Activated CD8-positive, alpha-beta memory T cell treated with anti-CD3 and anti-CD28 coated beads for 36 hours (primary cell): ENCODE results near the gene GCM1. TPM values are rescaled to one million over a fixed set of nuclear protein-coding genes. Genes with fewer than 3 reads are reported as not detected.

Experiments used
- CTCF ChIA-PET: fragments of 350-600 bp; sonication (Branson Sonifier 250); formaldehyde crosslinking; loops from one replicate; lab custom pipeline; 2021; ENCODE audit warnings: antibody characterized with exemption; lab: Charles Lee
- POLR2A ChIA-PET: fragments of 350-600 bp; sonication (Branson Sonifier 250); formaldehyde crosslinking; loops from one replicate; lab custom pipeline; 2021; ENCODE audit warnings: antibody characterized with exemption; lab: Charles Lee
- total RNA-seq, 2 experiments: library from RNA; stranded (reverse); gene quantifications; one replicate each; pipeline ENCODE4 v1.2.3, GENCODE V29; 2021

Gene GCM1, protein sequence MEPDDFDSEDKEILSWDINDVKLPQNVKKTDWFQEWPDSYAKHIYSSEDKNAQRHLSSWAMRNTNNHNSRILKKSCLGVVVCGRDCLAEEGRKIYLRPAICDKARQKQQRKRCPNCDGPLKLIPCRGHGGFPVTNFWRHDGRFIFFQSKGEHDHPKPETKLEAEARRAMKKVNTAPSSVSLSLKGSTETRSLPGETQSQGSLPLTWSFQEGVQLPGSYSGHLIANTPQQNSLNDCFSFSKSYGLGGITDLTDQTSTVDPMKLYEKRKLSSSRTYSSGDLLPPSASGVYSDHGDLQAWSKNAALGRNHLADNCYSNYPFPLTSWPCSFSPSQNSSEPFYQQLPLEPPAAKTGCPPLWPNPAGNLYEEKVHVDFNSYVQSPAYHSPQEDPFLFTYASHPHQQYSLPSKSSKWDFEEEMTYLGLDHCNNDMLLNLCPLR
- under 1 TPM in 1 of 2 experiments, not detected in 1; 0.06 TPM for total RNA-seq

GRCh38 chr6:53148684-53149083 lies at the start of gene GCM1:
GCM1 (minus strand) TSS chr6:53148841; CDS start chr6:53145632, 3,209 bp downstream.
- CTCF ChIA-PET: no interaction called here
- POLR2A ChIA-PET: no interaction called here

- CTCF ChIA-PET: no interaction called here
- POLR2A ChIA-PET: no interaction called here
Observed at GRCh38 chr6:53197553-53197952, 48.9 kb upstream of the GCM1 start.

DNA sequence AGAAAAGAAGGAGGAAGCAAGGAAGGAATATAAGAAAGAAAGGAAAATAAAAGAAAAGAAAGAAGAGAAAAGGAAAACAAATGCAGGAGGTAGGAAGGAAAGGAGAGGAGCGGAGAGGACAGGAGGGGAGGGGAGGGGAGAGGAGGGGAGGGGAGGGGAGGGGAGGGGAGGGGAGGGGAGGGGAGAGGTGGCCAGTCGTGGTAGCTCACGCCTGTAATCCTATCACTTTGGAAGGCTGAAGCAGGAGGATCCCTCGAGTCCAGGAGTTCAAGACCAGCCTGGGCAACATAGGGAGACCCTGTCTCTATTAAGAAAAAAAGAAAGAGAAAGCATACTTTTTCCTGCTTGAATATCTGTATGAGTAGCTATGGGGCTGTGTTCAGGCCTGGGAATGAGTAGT lies 46.4 kb upstream of the GCM1 start:
- ChIA-PET POLR2A (no interaction called here), CTCF (no interaction called here)

DNA sequence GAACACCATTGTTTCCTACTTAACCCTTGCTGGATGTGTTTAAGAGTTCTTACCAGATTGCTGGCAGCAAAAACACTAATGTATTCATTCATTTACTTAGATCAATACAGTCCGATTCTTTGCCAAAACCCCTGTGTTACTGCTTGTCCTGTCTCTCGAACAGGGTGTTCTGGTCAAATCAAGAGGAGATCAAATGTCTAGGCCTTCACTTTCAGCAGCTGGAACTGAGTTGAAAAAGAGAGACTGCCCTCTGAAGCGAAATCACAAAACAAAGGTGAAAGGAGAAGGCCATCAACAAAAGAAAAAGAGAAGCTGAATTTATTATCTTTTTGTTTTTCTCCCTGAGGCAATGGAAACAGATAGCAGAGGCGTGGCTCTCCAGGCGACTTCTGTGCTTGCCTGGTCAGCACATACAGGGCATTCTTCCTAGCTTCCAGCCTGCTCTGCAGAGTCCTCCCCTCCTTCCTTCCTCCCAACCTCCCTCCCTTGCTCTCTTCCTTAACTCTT lies 44.1 kb upstream of the GCM1 start:
- ChIA-PET POLR2A (no interaction called here), CTCF (interaction anchor here (0.7 kb wide), 1 partner anchor 18 kb away, joined by 3 read pairs; no protein-coding TSS in a partner anchor)

DNA sequence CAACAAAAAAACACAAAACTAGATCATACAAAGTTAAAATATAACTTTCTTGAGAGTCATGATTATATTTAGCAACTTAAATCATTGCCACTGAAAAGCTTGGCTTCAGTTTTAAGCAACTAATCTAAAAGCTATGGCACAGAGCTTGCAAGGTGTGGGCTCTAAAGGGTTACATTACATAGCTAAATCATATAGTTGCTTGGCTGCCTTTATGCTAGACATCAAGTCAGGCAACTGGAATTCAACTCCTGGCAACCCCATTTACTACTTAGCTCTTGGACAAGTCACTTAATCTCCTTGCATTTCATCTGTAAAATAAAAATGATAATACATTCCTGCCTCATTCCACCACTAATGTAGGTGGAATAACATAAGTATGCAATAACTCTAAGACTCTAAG lies 40.9 kb upstream of the GCM1 start:
- CTCF ChIA-PET: no interaction called here

GRCh38 chr6:53188833-53189232 lies 40.2 kb upstream of the GCM1 start:
- POLR2A ChIA-PET: no interaction called here
- CTCF ChIA-PET: interaction anchor here (1.0 to 1.3 kb wide), 2 partner anchors 17 to 49 kb away, joined by 3 read pairs; no protein-coding TSS in a partner anchor

More for the DNA sequence above, 40.9 kb upstream of the GCM1 start:
- POLR2A ChIA-PET: no interaction called here

GRCh38 chr6:53180678-53181077 lies 32.0 kb upstream of the GCM1 start:
- CTCF ChIA-PET: interaction anchor here (1.1 kb wide), 1 partner anchor 8 kb away, joined by 4 read pairs; no protein-coding TSS in a partner anchor

GRCh38 chr6:53179961-53180651 lies 31.5 kb upstream of the GCM1 start:
- CTCF ChIA-PET: interaction anchor here (1.1 kb wide), 1 partner anchor 8 kb away, joined by 4 read pairs; no protein-coding TSS in a partner anchor

More at GRCh38 chr6:53180678-53181077, 32.0 kb upstream of the GCM1 start:
- POLR2A ChIA-PET: no interaction called here

DNA sequence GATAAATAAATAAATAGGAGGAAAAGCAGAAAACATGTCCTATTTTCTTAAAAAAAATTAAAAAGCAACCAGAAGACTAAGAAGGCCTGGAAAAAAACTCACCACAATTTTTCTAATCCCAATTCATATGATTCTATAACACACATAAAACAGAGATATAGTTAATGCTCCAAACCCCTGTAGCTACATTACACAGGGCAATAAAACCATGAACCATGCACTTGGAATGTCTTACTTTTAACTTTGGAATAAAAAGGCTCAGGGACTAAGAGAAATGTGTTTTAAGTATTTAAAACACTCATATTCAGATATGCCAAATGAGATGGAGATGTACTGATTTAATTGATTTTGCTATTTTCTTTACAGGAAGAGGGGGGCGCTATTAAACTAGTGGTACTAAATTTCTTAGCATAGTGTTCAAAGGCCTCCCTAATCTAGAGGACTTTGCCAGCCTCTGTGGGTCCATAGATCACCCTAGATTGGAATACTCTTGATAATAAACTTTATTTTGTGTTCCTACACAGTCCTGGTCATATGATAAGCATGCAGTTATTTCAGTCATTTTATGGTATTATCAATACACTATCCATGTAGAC lies 30.3 kb upstream of the GCM1 start:
- ChIA-PET POLR2A (no interaction called here), CTCF (no interaction called here)

More at GRCh38 chr6:53179961-53180651, 31.5 kb upstream of the GCM1 start:
- POLR2A ChIA-PET: no interaction called here

- ChIA-PET CTCF (interaction anchor here (0.6 to 2.0 kb wide), 6 partner anchors 8 to 318 kb away, joined by 3 to 7 read pairs (median 4); no protein-coding TSS in a partner anchor), POLR2A (no interaction called here)
Observed at GRCh38 chr6:53175027-53175426, 26.4 kb upstream of the GCM1 start.

GRCh38 chr6:53172468-53172803 lies 23.8 kb upstream of the GCM1 start:
- ChIA-PET POLR2A (no interaction called here), CTCF (interaction anchor here (0.7 to 3.2 kb wide), 12 partner anchors 8 to 548 kb away, joined by 3 to 20 read pairs (median 4); no protein-coding TSS in a partner anchor)

DNA sequence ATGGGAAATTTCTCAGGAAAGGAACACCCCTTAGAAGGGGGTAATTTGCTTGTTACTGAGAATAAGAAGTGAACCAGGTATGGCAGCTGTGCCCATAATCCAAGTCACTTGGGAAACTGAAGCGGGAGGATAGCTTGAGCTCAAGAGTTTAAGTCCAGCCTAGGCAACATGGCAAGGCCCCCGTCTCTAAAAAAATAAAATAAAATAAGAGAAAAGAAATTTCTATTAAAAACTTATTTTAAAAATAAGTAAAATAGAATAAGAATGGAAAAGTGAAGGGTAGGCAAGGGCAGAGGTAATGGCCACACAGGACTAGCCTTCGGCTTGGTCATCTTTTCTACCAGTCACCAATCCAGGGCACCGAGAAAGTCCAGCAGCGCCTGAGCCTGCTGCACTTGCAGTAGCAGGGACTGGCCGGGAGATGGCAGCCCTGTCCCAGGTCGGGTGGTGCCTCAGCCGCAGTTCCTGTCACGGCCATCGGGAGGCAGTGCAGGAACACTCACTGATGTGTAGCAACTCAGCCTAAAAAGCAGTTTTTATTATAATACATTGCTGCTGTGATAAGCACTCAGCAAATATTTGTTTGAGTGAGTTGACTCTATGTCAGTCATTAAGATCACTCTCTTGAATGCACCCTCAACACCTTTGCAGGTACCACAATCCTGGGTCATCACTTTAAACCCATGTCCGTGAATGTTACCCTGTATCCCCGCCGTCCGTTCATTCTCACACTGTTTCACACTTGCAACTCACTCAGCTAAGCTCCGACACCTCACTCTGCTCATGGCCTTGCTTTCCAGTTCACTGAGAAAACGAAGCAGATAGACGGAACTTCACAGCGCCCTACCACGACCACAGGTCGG lies 23.2 kb upstream of the GCM1 start:
- ChIA-PET CTCF (interaction anchor here (0.6 to 3.2 kb wide), 20 partner anchors 9 to 548 kb away, joined by 3 to 20 read pairs (median 4); no protein-coding TSS in a partner anchor), POLR2A (no interaction called here)

DNA sequence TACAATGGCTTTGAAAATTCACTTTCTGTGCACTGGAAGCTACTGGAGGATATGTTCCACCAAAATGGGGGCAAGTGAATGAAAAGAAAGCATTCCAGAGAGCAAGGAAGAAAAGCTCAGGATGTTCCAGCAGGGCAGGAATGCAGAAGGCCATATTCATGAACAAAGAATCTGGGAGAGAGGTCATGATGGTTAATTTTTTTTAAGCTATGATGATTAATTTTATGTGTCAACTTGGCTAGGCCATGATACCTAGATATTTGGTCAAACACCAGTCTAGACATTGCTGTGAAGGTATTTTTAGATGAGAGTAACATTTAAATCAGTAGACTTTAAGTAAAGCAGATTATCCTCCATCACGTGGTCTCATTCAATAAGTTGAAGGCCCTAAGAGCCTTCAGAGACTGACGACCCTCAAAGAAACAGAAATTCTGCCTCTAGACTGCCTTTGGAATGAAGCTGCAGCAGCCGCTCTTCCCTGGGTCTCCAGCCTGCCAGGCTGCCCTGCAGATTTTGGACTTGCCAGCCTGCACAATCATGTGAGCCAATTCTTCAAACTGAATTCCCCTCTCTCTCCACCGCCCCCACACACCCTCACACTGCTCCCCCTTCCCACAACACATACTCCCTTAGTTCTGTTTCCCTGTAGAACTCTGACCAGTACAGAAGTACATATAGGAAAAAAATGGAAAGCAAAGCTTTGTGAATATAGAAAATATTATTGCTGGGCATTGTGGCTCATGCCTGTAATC lies 20.1 kb upstream of the GCM1 start:
- POLR2A ChIA-PET: no interaction called here

DNA sequence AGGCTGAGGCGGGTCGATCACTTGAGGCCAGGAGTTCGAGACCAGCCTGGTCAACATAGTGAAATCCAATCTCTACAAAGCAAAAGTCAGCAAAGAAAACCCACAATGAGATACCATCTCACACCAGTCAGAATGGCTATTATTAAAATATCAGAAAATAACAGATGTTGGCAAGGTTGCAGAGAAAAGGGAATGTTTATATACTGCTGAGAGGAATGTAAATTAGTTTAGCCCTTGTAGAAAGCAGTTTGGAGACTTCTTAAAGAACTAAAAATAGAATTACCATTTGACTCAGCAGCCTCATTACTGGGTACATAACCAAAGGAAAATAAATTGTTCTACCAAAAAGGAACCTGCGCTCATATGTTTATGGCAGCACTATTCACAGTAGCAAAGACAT lies 16.7 kb upstream of the GCM1 start:
- ChIA-PET POLR2A (no interaction called here), CTCF (interaction anchor here (0.6 kb wide), 1 partner anchor 63 kb away, joined by 3 read pairs; no protein-coding TSS in a partner anchor)

More for the DNA sequence above, 20.1 kb upstream of the GCM1 start:
- CTCF ChIA-PET: interaction anchor here (0.7 kb wide), 1 partner anchor 239 kb away, joined by 3 read pairs; no protein-coding TSS in a partner anchor

DNA sequence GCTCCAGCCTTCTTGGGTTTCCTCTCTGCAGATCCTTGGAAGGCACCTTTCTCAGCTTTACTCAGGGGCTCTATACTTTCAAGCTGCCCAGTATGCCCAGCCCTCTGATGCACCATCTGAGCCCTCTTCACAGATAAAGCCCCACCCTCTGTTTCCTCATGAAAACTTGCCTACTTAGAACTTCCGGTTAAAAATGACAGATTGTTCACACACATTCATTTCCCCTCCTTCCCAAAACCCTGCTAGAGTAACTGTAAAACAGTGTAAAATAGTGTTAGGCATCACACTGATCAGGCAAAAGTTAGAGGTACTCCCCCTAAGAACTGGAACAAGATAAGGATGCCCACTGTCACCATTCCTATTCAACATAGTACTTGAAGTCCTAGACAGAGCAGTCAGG lies 14.0 kb upstream of the GCM1 start:
- POLR2A ChIA-PET: no interaction called here
- CTCF ChIA-PET: interaction anchor here (1.0 to 1.4 kb wide), 2 partner anchors 9 to 330 kb away, joined by 3 read pairs; no protein-coding TSS in a partner anchor

DNA sequence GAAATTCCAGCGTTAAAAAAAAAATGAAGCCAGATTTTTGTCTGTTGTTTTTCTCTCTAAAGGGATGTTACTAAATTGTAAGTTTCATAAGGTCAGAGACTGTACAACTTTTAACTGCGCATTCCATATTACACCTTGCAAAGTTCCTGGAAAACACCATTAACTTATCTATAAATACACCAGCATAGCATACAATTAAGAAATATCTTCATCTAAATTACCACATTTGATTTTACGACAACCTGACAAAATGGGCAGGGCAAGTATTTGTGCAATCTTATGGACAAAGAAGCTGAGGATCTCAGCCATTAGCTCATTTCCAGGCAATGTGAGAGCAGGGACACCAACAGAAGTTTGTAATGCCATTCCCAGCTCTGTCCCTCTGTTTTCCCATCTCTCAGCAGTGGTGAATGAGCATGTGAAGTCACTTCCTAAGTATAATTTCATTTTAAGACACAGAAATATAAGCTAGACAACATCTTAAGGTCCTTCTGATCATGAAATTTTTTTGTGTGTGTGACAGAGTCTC lies 12.9 kb upstream of the GCM1 start:
- CTCF ChIA-PET: interaction anchor here (1.4 kb wide), 1 partner anchor 331 kb away, joined by 3 read pairs; no protein-coding TSS in a partner anchor
- POLR2A ChIA-PET: no interaction called here

DNA sequence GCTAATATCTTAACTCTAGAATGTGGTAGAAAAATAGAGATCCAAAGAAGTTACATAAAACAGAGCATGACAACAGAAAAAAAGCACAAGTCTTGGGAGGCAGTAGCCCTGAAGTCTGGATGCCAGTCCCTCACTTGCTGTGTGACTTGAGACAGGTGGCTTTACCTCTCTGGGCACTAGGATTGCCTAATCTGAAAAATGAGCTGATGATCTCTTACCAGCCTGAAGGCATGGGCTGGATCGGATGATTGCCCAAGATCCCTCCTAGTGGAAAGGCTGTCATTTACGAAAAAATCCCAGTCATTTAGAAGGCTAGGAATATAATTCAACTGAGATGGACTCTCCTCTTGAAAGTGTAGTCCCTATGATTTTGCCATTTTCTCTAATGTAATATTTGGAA lies 10.9 kb upstream of the GCM1 start:
- ChIA-PET POLR2A (no interaction called here), CTCF (no interaction called here)
